GF-D8 (cell line): ENCODE data around the gene U2AF1L4.
A peak's percentile ranks its signal among the peaks of the same experiment; 100 is the strongest.

Experiments
- DNase-seq: peaks from one replicate; lab custom pipeline; 2025; lab: John Stamatoyannopoulos, UW

Gene U2AF1L4

GRCh38 chr19:35757231-35757748 is 12.1 kb upstream of the U2AF1L4 start:
- no peak for DNase-seq

- DNase-seq = no peak
Measured at GRCh38 chr19:35756377-35757230, 11.4 kb upstream of the U2AF1L4 start, which contains the start of gene HSPB6. Gene HSPB6, minus strand, starts transcription at chr19:35757029. Its CDS starts 21 bp downstream, at chr19:35757008.

- DNase-seq = no peak
Measured at GRCh38 chr19:35755550-35756376, 10.5 kb upstream of the U2AF1L4 start.

DNA sequence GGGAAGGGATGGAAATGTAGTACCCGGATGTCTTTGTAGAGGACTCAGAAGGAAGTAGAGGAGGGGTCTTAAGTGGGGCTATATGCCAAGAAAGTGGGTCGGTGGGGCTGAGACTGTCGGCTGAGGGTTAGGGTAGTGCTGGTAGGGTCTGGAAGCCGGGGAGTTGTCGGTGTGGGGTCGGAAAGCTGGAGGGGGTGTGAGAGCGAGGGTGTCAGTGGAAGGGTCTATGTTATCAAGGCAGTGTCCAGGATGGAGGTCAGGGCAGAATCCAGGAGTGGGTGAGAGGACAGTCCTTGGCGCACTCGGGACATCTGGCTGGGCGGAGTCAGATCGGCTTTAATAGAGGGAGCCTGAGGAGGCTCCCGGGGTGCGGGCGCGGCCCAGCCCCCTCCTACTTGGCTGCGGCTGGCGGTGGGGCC is 9.9 kb upstream of the U2AF1L4 start:
- no peak for DNase-seq

- DNase-seq = no peak
Measured at GRCh38 chr19:35754370-35755130, 9.3 kb upstream of the U2AF1L4 start.

DNA sequence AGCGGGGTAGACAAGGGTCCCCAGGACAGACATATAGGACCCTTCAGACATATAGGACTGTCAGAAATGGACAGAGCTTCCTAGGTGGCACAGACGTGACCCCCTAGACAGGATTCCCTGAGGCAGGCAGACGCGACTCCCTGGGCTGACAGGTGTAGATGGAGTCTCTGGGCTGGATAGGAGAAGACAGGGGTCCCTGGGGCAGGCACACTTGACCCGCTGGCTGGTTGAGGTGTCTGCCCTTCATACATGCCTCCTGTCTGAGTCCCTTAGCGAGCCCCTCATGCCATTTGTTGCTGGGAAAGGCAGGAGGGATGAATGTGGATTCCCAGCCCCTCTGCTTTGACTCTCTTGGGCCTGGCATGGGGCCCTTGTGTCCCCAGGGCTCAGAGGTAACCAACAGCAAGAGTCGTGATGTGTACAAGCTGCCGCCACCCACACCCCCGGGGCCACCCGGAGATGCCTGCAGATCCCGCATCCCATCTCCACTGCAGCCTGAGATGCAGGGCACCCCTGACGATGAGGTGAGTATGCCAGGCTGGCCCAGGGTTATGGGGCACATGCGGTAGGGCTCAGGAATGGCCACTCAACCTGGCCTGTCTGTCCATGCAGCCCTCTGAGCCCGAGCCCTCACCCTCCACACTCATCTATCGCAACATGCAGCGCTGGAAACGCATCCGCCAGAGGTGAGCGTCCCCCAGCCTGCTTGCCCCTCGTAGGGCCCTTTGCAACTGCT is 8.6 kb upstream of the U2AF1L4 start:
- DNase-seq = no peak

- no peak for DNase-seq
Measured at GRCh38 chr19:35752746-35753350, 7.6 kb upstream of the U2AF1L4 start.

DNA sequence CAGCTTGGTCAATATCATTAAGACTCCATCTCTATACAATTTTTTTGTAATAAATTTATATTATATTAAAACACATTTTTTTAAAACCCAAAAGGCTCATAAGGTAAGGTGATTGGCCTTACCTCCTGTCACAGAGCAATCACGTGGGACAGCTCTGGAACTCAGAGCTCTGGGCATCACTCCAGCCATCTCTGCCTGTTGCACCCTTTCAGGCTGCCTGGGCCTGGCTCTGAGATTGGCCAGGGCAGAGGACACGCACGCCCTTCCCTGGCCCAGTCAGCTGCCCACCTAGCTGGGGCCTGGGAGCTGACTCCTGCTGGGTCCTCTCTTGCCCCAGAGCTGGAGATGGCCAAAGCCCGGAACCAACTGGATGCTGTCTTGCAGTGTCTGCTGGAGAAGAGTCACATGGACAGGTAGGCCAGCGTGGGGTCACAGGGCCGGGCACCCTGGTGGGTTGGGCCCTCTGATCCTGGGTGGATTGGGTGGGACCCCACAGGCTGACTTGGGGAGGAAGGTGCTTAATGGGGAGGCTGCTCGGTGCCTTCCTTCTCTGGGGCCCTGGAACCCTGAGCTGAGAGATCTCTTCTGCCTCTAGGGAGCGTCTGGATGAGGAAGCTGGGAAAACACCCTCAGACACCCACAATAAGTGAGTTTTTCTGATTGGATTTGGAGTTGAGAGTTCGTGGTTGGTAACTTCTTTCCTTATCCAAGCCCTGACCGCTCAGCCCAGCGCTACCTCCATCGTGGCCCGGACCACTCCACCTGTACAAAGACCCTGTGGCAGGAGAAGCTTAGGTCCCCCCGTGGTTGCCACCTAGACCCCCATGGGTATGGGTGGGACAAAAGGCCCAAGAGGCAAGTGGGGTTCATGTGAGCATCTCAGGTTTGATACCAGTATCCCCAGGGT is 6.9 kb upstream of the U2AF1L4 start:
- no peak for DNase-seq

- DNase-seq = no peak
Measured at GRCh38 chr19:35750167-35750566, 4.9 kb upstream of the U2AF1L4 start.

GRCh38 chr19:35748106-35749020 is 3.1 kb upstream of the U2AF1L4 start, which contains the start of gene LIN37:
Gene LIN37, plus strand, starts transcription at chr19:35748576. Its CDS starts 149 bp downstream, at chr19:35748725.
- peak; percentile 97 for DNase-seq

GRCh38 chr19:35746531-35746930 is 1.3 kb upstream of the U2AF1L4 start:
- DNase-seq = no peak

GRCh38 chr19:35746087-35746462 is 857 bp upstream of the U2AF1L4 start:
- no peak for DNase-seq

DNA sequence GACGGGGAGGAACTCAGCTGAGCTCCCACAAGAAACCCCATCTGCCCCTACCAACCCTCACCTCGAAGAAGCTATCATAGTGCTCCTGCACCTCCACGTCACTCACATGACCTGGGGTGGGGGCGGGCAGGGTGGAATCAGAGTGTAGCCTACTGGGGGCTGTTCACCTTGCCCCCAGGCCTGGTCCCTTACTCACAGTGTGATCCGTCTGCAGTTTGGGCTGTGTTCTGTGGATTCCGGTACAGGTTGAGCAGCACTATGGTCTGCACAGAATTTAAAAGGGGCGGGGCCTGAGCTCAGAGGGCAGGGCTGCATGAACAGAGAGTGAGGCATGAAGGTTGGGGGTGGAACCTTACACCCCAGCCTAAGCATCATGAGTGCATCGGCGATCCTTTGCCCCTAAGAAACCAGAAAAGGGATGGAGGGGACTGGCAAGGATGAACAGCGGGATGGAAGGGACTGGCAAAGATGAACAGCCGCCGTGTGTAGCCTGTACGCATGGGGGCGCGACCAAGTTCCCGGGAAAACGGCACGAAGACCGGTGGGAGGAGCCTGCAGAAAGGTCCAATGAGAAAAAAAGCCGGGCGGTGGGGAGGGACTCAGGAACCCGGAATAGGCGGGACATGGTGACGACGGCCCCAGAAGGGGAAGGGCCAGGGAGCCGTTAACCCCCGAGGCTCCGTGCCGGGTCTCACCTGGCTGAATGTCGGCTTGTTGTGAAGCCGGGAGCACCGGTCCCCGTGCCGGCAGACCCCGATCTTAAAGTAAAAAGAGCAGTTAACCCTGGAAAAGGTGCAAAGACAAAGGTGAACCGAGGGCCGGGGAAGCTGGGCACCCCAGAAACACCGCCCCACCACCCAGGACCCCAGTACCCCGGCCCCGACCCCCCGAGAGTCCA is 539 bp downstream of the U2AF1L4 start:
- peak; percentile 87 for DNase-seq

GRCh38 chr19:35743640-35744429 is 1.4 kb downstream of the U2AF1L4 start:
- DNase-seq = no peak

DNA sequence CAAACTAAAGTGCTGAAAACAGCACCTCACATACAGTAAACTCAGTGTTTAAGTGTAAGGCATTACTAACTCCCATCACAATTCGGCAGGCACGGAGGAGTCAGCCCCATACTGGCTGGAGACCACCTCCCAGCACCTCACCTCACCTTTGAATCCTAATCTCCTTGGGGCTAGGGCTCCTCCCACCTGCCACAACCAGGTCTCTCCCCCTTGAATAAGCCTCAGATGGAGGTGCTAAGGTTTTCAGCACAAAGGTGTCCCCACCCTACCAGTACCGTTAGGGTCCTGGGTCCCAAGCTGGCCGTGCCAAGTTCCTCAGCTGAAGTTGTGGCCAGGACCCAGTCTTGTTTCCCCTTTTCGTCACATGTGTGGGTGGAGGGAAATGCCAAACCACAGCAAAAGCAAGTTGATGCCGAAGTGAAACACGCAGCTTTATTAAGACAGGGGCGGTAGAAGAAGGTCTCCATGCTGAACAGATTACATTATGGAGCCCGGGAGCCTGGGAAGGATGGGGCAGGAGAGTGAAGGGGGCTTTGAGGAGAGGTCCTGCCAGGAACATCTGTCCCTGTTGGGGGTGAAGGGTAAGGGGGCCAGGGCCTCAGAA is 3.0 kb downstream of the U2AF1L4 start, which contains the start of gene IGFLR1:
IGFLR1 (minus strand) TSS at position 332 of the 604 bp plus-strand sequence. CDS start 1,272 bp downstream, outside the sequence.
- DNase-seq = peak; percentile 61

GRCh38 chr19:35741203-35741515 is 4.1 kb downstream of the U2AF1L4 start:
- DNase-seq = no peak
